HCT116 (cell line): ENCODE data around the gene COTL1.
"Not testable (repeated sequence)": the region's sequence is repeated elsewhere in the genome, so short reads cannot be mapped to it uniquely, and the experiment has no call there.

Source experiments
- CTCF ChIP-seq, 3 experiments: fragments of 200-600 bp in 1 of 3; sonication (generic) in 1 of 3; IDR thresholded peaks in 2 of 3; conservative IDR thresholded peaks in 1 of 3; 2 replicates each; pipeline ENCODE4 v1.5.1; 2012 to 2017; ENCODE audit warnings: low read depth in 2 of 3, low read length in 2 of 3, antibody characterized with exemption in 1 of 3, borderline replicate concordance in 1 of 3, control low read depth in 1 of 3, mild to moderate bottlenecking in 1 of 3, mixed read lengths in 1 of 3, mixed run types in 1 of 3, moderate library complexity in 1 of 3; ENCODE audit not compliant: insufficient read depth in 1 of 3
- ELF1 ChIP-seq: IDR thresholded peaks from 2 replicates; pipeline ENCODE4 v1.6.1; 2012; ENCODE audit warnings: low read depth, borderline replicate concordance
- EZH2 ChIP-seq: fragments of 200-600 bp; sonication (generic); IDR thresholded peaks from 2 replicates; pipeline ENCODE4 v1.6.1; 2017; ENCODE audit warnings: antibody characterized with exemption, mixed run types
- POLR2A ChIP-seq: IDR thresholded peaks from 2 replicates; pipeline ENCODE4 v1.7.0; 2011; ENCODE audit warnings: borderline replicate concordance; ENCODE audit not compliant: insufficient read depth, insufficient read length; ENCODE audit errors: extremely low read depth
- SIN3A ChIP-seq: IDR thresholded peaks from 2 replicates; pipeline ENCODE4 v1.6.1; 2012; ENCODE audit warnings: low read depth
- ZNF274 ChIP-seq: fragments of 200-500 bp; sonication (Bioruptor generic); IDR thresholded peaks from 2 replicates; pipeline ENCODE4 v1.6.1; 2014; ENCODE audit warnings: mild to moderate bottlenecking, low read depth, low read length, inconsistent platforms

GRCh38 chr16:84524941-84525581 lies 92.8 kb downstream of the COTL1 start:
- TF ChIP-seq SIN3A; POLR2A; ELF1; EZH2; ZNF274; CTCF (IDR thresholded peaks at IDR 0.05 in 2 of 3, conservative IDR thresholded peaks at IDR 0.05 in 1 of 3; ENCODE audit: borderline replicate concordance in 1 of 3, insufficient read depth in 1 of 3, low read depth in 2 of 3, low read length in 2 of 3): not testable (repeated sequence)
